H7 (cell line): ENCODE data around the gene GPR180. TPM values are rescaled to one million over a fixed set of nuclear protein-coding genes. Genes with fewer than 3 reads are reported as not detected.
"Not testable (repeated sequence)": the region's sequence is repeated elsewhere in the genome, so short reads cannot be mapped to it uniquely, and the experiment has no call there.

ENCODE experiments used
- DNase-seq: peaks from one replicate; pipeline ENCODE4 v3.0.0; 2012
- H3K27me3 ChIP-seq: 2 replicates; pipeline ENCODE4 v1.6.0; 2011; ENCODE audit warnings: mild to moderate bottlenecking, low read length; ENCODE audit not compliant: control insufficient read depth, insufficient read depth
- H3K36me3 ChIP-seq: replicated peaks from 2 replicates; pipeline ENCODE4 v1.5.1; 2011; ENCODE audit warnings: low read length; ENCODE audit not compliant: control insufficient read depth, insufficient read depth
- H3K4me3 ChIP-seq: 2 replicates; pipeline ENCODE4 v1.5.1; 2011; ENCODE audit warnings: low read depth, mild to moderate bottlenecking, control low read depth, low read length, moderate library complexity; ENCODE audit not compliant: insufficient read depth
- total RNA-seq: library from RNA; depleted of rRNA; stranded (reverse); fragments of >200 nt; shearing (Covaris generic); gene quantifications from 2 replicates; pipeline ENCODE4 v1.2.3, GENCODE V29; 2014

GPR180 gene
- total RNA-seq, 1 experiment from 2014 or later, result 5.6 TPM

DNA sequence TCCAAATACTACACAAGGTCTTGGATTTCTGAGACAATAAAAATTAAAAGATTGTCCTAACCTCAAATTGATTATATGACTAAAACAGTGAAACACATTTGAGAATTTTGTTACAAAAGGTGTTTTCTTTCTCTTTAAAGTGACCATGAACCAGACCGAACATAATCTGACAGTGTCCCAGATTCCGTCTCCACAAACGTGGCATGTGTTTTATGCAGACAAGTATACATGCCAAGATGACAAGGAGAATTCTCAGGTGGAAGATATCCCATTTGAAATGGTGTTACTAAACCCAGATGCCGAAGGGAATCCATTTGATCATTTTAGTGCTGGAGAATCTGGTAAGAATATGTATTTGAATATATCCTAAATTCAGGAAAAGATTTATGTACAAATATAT is 10.4 kb downstream of the GPR180 start:
- Histone ChIP-seq H3K4me3 (no peak overlapping the region), H3K36me3 (peaks cover 2% of the 10 kb centered on the region), H3K27me3 (no peaks in the 10 kb centered on the region)
- no peak for DNase-seq

DNA sequence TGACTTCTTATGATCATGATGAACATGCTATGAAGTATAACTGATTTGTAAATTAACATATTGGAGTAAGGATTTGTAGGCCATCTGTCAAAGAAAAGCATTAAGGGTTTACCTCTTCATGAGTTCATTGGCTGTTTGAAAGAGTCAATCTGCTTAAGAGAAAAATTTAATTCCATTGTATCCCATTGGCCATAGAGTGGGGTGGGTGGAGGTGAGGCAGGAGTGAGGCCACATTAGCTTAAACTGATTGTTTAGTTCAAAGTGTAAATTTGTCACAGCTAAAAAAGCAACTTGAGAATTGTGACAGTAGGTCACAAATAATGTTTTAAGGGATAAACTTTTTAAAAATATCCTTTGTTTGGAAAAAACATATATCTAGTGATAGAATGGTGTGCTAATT is 11.4 kb downstream of the GPR180 start:
- peaks cover 2% of the 10 kb centered on the region; the same call in 1 of the 2 replicates for H3K36me3 ChIP-seq
- no peak overlapping the region for H3K4me3 ChIP-seq
- H3K27me3 ChIP-seq, result no peaks in the 10 kb centered on the region
- DNase-seq, result no peak

GRCh38 chr13:94617389-94618000 is 15.8 kb downstream of the GPR180 start:
- Histone ChIP-seq H3K4me3 (no peak overlapping the region), H3K27me3 (no peaks in the 10 kb centered on the region), H3K36me3 (no peaks in the 10 kb centered on the region; the same call in 1 of the 2 replicates)
- DNase-seq, result no peak

DNA sequence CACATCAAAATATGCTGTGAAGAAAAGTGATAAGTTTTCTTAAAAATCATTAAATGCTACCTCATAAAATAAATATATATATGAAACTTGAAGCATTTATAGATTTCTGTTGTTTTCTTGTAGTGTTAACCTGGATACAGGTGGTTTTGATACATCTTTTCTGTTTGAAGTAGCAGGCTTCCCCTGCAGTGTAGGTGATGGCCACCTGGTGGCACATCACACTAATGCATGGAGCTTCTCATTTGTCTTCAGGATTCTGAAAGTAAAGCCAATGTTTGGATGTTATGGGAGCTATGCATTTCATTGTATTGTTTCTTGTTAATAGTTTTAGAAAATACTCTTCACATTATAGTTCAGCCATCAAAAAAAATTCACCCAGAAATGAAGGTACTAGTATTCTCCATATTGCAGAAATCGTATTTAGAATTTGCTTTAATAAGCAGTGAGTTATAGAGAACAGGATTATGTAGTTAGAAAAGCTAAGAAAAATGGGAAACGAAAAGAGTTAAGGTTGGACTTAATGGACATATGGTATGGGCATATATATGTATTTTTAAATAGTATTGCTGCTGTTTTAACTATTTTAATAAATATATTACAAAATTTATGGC is 18.7 kb downstream of the GPR180 start:
- peak; percentile 53 for DNase-seq
- H3K4me3 ChIP-seq, result no peak overlapping the region
- H3K36me3 ChIP-seq, result peaks cover 5% of the 10 kb centered on the region
- no peaks in the 10 kb centered on the region for H3K27me3 ChIP-seq

- no peaks in the 10 kb centered on the region for H3K27me3 ChIP-seq
- no peak for DNase-seq
- H3K4me3 ChIP-seq, result no peak overlapping the region
- peaks cover 5% of the 10 kb centered on the region for H3K36me3 ChIP-seq
Measured at GRCh38 chr13:94622344-94622743, 20.7 kb downstream of the GPR180 start.

DNA sequence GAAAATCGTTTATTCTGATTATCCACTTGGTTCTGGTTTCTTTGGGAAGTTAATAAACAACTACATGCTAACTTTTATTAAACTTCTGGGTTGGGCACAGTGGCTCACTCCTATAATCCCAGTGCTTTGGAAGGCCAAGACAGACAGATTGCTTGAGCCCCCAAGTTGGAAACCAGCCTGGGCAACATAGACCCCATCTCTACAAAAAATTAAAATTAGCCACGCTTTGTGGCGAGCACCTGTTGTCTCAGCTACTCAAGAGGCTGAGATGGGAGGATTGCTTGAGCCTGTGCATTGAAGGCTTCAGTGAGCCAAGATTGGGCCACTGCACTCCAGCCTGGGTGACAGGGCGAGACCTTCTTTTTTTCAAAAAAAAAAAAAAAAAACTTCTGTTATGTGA is 21.7 kb downstream of the GPR180 start:
- DNase-seq, result no peak
- H3K36me3 ChIP-seq, result peaks cover 5% of the 10 kb centered on the region
- no peaks in the 10 kb centered on the region for H3K27me3 ChIP-seq
- no peak overlapping the region for H3K4me3 ChIP-seq

DNA sequence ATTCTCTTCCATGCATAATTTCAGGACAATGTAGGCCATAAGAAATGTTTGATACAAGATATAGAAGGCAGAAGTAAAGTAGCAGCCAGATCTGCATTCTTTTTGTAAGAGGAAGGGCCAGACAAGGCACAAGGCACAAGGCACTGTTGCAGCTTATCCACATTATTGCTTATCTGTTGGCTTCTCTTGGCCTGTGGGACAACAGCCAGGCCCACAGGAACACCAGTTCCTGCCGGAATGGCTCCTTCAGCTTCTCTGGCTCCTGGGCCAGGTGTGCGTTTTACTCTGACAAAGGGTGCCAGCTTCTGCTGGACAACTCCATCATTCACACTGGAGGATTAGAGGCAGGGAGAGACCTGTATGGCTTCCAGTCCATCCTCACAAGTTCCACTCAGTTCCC is 29.2 kb downstream of the GPR180 start:
- H3K36me3 ChIP-seq, result no peaks in the 10 kb centered on the region; the same call in none of the 2 replicates
- H3K27me3 ChIP-seq, result no peaks in the 10 kb centered on the region
- no peak overlapping the region for H3K4me3 ChIP-seq
- no peak for DNase-seq

DNA sequence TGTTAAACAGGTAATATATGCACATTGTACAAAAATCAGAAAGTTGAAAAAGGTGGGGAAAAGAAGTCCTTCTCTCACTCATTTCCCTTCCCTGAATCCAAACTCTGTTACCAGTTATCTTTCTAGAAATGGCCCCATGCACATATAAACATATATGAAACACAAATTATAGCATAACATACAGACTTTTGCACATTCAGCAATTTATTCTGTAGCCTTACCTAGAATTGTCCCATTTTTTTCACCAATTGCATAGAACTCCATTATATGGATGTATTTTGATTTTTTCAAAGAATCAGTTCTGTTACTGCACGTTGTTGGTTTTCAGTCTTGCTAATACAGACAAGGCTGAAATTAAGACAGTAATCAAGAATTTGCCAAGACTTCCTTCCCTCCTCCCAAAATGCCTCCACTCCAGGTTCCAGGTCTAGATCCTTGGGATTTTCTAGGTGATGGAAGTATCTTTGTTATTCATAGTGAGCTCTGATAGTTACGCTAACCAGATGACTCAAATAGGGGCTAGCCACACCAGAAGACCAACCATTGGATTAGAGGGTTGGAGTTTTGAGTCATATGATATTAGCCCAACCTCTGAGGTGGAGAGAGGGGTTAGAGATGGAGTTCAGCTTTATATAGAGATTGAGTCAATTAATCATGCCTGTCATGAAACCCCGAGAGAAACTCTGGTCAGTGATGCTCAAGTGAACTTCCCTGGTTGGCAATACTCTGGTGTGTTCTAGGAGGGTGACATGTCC is 30.7 kb downstream of the GPR180 start:
- DNase-seq, result no peak
- no peaks in the 10 kb centered on the region for H3K27me3 ChIP-seq
- no peaks in the 10 kb centered on the region; the same call in none of the 2 replicates for H3K36me3 ChIP-seq
- no peak overlapping the region for H3K4me3 ChIP-seq

- DNase-seq, H3K4me3 ChIP-seq: not testable (repeated sequence)
Measured at GRCh38 chr13:94636096-94636495, 34.4 kb downstream of the GPR180 start.

GRCh38 chr13:94636942-94637578 is 35.4 kb downstream of the GPR180 start:
- H3K36me3 ChIP-seq, result no peaks in the 10 kb centered on the region

More at GRCh38 chr13:94636096-94636495, 34.4 kb downstream of the GPR180 start:
- not testable (repeated sequence) for H3K27me3 ChIP-seq, H3K36me3 ChIP-seq

GRCh38 chr13:94637677-94638076 is 36.0 kb downstream of the GPR180 start:
- H3K4me3 ChIP-seq, H3K36me3 ChIP-seq, DNase-seq, H3K27me3 ChIP-seq: not testable (repeated sequence)

More at GRCh38 chr13:94636942-94637578, 35.4 kb downstream of the GPR180 start:
- Histone ChIP-seq H3K27me3 (no peaks in the 10 kb centered on the region), H3K4me3 (no peak overlapping the region)
- no peak for DNase-seq

- H3K36me3 ChIP-seq, result no peaks in the 10 kb centered on the region
- no peak for DNase-seq
- no peak overlapping the region for H3K4me3 ChIP-seq
- H3K27me3 ChIP-seq, result no peaks in the 10 kb centered on the region
Measured at GRCh38 chr13:94640721-94641120, 39.1 kb downstream of the GPR180 start.

GRCh38 chr13:94641409-94641941 is 39.8 kb downstream of the GPR180 start:
- Histone ChIP-seq H3K27me3 (no peaks in the 10 kb centered on the region), H3K36me3 (no peaks in the 10 kb centered on the region), H3K4me3 (no peak overlapping the region)
- no peak for DNase-seq

GRCh38 chr13:94646904-94647303 is 45.2 kb downstream of the GPR180 start:
- DNase-seq, result no peak
- H3K27me3 ChIP-seq, result no peaks in the 10 kb centered on the region
- no peaks in the 10 kb centered on the region for H3K36me3 ChIP-seq

More at GRCh38 chr13:94646904-94647303, 45.2 kb downstream of the GPR180 start:
- H3K4me3 ChIP-seq, result no peak overlapping the region
